Measurements from ENCODE around the gene RALY.

RALY gene

DNA sequence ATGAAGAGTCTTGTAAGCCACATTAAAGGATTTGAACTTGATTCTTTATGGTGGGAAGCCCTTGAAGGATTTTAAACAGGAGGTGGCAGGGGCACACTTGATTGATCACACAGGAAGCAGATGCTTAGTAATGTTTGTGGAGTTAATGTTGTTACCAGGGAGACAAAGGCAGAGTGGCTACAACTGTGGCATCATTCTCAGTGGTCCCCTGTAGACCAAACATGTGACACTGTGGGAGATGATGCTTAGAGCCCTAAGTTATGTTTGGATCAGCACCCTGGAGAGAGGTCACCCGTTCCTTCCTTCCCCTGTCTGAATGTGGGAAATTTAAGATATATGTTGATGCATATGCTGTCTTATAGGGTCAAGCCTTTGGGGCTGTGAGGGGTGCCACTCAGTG is 65.1 kb downstream of the RALY start:
- H4K20me1 ChIP-seq (ENCODE audit: insufficient read depth, low read length, poor library complexity, severe bottlenecking) = peaks cover 97% of the 10 kb centered on the region
- H3K27me3 ChIP-seq (ENCODE audit: insufficient read depth, low read length, poor library complexity, severe bottlenecking) = no peaks in the 10 kb centered on the region
- H3K9me2 ChIP-seq (replicated peaks; ENCODE audit: low read depth, low read length) = no peaks in the 10 kb centered on the region
- H3K4me1 ChIP-seq (ENCODE audit: insufficient read depth, low read length, poor library complexity, severe bottlenecking) = peaks cover 29% of the 10 kb centered on the region
- no peak overlapping the region for H3K4me3 ChIP-seq (ENCODE audit: low read length, poor library complexity, severe bottlenecking)
- peaks cover 39% of the 10 kb centered on the region; the same call in 1 of the 2 replicates for H3K36me3 ChIP-seq (ENCODE audit: insufficient read depth, low read length)
- H3K9me3 ChIP-seq (ENCODE audit: insufficient read depth, low read depth, low read length) = no peaks in the 10 kb centered on the region
- TF ChIP-seq EZH2phosphoT487 (IDR thresholded peaks at IDR 0.05; ENCODE audit: borderline replicate concordance) = no peak
- TF ChIP-seq, protein P1, sequence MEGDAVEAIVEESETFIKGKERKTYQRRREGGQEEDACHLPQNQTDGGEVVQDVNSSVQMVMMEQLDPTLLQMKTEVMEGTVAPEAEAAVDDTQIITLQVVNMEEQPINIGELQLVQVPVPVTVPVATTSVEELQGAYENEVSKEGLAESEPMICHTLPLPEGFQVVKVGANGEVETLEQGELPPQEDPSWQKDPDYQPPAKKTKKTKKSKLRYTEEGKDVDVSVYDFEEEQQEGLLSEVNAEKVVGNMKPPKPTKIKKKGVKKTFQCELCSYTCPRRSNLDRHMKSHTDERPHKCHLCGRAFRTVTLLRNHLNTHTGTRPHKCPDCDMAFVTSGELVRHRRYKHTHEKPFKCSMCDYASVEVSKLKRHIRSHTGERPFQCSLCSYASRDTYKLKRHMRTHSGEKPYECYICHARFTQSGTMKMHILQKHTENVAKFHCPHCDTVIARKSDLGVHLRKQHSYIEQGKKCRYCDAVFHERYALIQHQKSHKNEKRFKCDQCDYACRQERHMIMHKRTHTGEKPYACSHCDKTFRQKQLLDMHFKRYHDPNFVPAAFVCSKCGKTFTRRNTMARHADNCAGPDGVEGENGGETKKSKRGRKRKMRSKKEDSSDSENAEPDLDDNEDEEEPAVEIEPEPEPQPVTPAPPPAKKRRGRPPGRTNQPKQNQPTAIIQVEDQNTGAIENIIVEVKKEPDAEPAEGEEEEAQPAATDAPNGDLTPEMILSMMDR (conservative IDR thresholded peaks at IDR 0.05; ENCODE audit: low read length) = no peak
- peak overlapping the region; percentile 25 for H3K4me2 ChIP-seq (ENCODE audit: low read depth, low read length, poor library complexity, severe bottlenecking)
- no peak overlapping the region for H3K9ac ChIP-seq (ENCODE audit: low read depth, low read length, poor library complexity, severe bottlenecking)
- H3K79me2 ChIP-seq (ENCODE audit: insufficient read depth, low read length) = peaks cover 85% of the 10 kb centered on the region
- H2AFZ ChIP-seq (ENCODE audit: low read length) = no peak overlapping the region
- H3F3A ChIP-seq (ENCODE audit: low read depth) = peaks cover 3% of the 10 kb centered on the region

DNA sequence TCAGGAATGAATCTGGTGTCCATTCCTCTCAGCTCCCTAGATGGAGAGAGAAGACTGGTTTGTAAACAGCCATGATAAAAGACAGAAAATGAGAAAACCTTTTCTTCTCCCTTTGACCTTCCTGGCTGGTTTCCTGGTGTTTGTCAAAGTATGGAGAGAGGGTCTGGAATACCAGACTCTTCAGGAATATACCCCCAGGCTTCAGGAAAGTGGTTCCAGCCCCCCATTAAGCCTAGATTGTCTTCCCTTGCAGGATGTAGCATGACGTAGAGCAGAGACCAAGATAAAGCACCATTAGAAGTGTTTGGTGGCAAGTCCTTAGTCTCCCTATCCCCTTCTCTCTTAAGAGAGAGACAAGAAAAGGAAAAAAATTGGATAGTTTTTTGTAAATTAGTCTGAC is 67.3 kb downstream of the RALY start:
- Histone ChIP-seq H3K4me1 (ENCODE audit: insufficient read depth, low read length, poor library complexity, severe bottlenecking) (peaks cover 16% of the 10 kb centered on the region), H3K9me2 (replicated peaks; ENCODE audit: low read depth, low read length) (no peaks in the 10 kb centered on the region), H3K4me3 (ENCODE audit: low read length, poor library complexity, severe bottlenecking) (no peak overlapping the region), H3K9me3 (ENCODE audit: insufficient read depth, low read depth, low read length) (no peaks in the 10 kb centered on the region), H3K36me3 (ENCODE audit: insufficient read depth, low read length) (peaks cover 59% of the 10 kb centered on the region; the same call in 1 of the 2 replicates), H2AFZ (ENCODE audit: low read length) (no peak overlapping the region), H3K27me3 (ENCODE audit: insufficient read depth, low read length, poor library complexity, severe bottlenecking) (no peaks in the 10 kb centered on the region), H3F3A (ENCODE audit: low read depth) (peaks cover 3% of the 10 kb centered on the region), H3K4me2 (ENCODE audit: low read depth, low read length, poor library complexity, severe bottlenecking) (no peak overlapping the region), H3K9ac (ENCODE audit: low read depth, low read length, poor library complexity, severe bottlenecking) (no peak overlapping the region), H4K20me1 (ENCODE audit: insufficient read depth, low read length, poor library complexity, severe bottlenecking) (peaks cover 95% of the 10 kb centered on the region), H3K79me2 (ENCODE audit: insufficient read depth, low read length) (peaks cover 85% of the 10 kb centered on the region)
- TF ChIP-seq, protein P1 (conservative IDR thresholded peaks at IDR 0.05; ENCODE audit: low read length) = no peak
- TF ChIP-seq EZH2phosphoT487 (IDR thresholded peaks at IDR 0.05; ENCODE audit: borderline replicate concordance) = no peak

DNA sequence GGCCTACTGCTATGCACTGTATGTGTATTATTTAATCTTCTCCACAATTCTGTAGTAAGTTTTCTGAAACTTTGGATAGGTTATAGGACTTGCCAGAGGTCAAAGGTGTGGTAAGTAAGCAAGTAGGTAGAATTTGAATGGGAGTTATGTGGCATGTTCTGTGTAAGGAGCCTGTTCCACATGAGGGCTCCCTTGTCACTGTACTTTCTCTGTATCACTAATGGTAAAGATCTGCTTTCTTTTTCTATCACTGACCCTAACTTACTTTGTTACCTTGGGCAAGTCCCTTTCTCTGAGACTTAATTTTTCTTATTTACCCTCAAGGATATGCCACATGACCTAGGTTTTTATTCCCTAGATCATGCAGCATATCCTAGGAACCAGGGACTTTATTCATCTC is 68.0 kb downstream of the RALY start:
- Histone ChIP-seq H3K79me2 (ENCODE audit: insufficient read depth, low read length) (peaks cover 78% of the 10 kb centered on the region), H3K36me3 (ENCODE audit: insufficient read depth, low read length) (peaks cover 59% of the 10 kb centered on the region; the same call in 1 of the 2 replicates)
- TF ChIP-seq EZH2phosphoT487 (IDR thresholded peaks at IDR 0.05; ENCODE audit: borderline replicate concordance) = no peak
- TF ChIP-seq, protein P1 (conservative IDR thresholded peaks at IDR 0.05; ENCODE audit: low read length) = no peak

More for the DNA sequence above, 68.0 kb downstream of the RALY start:
- H3K27me3 ChIP-seq (ENCODE audit: insufficient read depth, low read length, poor library complexity, severe bottlenecking) = no peaks in the 10 kb centered on the region
- peaks cover 16% of the 10 kb centered on the region for H3K4me1 ChIP-seq (ENCODE audit: insufficient read depth, low read length, poor library complexity, severe bottlenecking)
- no peaks in the 10 kb centered on the region for H3K9me2 ChIP-seq (replicated peaks; ENCODE audit: low read depth, low read length)
- no peak overlapping the region for H2AFZ ChIP-seq (ENCODE audit: low read length)
- H3K4me2 ChIP-seq (ENCODE audit: low read depth, low read length, poor library complexity, severe bottlenecking) = no peak overlapping the region
- H4K20me1 ChIP-seq (ENCODE audit: insufficient read depth, low read length, poor library complexity, severe bottlenecking) = peaks cover 88% of the 10 kb centered on the region
- H3K4me3 ChIP-seq (ENCODE audit: low read length, poor library complexity, severe bottlenecking) = no peak overlapping the region
- H3K9me3 ChIP-seq (ENCODE audit: insufficient read depth, low read depth, low read length) = no peaks in the 10 kb centered on the region
- peaks cover 3% of the 10 kb centered on the region for H3F3A ChIP-seq (ENCODE audit: low read depth)
- no peak overlapping the region for H3K9ac ChIP-seq (ENCODE audit: low read depth, low read length, poor library complexity, severe bottlenecking)

All from Loucy (cell line).